ENCODE results near the gene TENT5C.

TENT5C gene

GRCh38 chr1:117627546-117628130, 21.8 kb downstream of the TENT5C start:
- TF ChIP-seq CTCF (IDR thresholded peaks at IDR 0.05; ENCODE audit: low read depth, low read length, poor library complexity, severe bottlenecking) (no peak), EZH2phosphoT487 (IDR thresholded peaks at IDR 0.05; ENCODE audit: borderline replicate concordance, low read length) (no peak)
- H3K9me3 ChIP-seq (ENCODE audit: control insufficient read depth, insufficient read depth, low read length): no peaks in the 10 kb centered on the region
- H3K4me1 ChIP-seq (ENCODE audit: control insufficient read depth, low read length): peaks cover 40% of the 10 kb centered on the region
- no peaks in the 10 kb centered on the region for H3K27me3 ChIP-seq (ENCODE audit: control insufficient read depth, low read length)
- H3K4me3 ChIP-seq (ENCODE audit: low read length): no peak overlapping the region
- H3K36me3 ChIP-seq (ENCODE audit: control insufficient read depth, low read length): no peaks in the 10 kb centered on the region
- peak overlapping the region; percentile 49 for H3K4me2 ChIP-seq (ENCODE audit: low read length)
- no peaks in the 10 kb centered on the region for H3K79me2 ChIP-seq (ENCODE audit: control insufficient read depth, low read length)
- H3K27ac ChIP-seq (ENCODE audit: low read depth, low read length): no peak overlapping the region
- H4K20me1 ChIP-seq (ENCODE audit: control insufficient read depth, insufficient read depth, low read depth, low read length): no peaks in the 10 kb centered on the region
- H3K9me2 ChIP-seq (replicated peaks; ENCODE audit: control insufficient read depth, low read length): no peaks in the 10 kb centered on the region
- no peaks in the 10 kb centered on the region for H3F3A ChIP-seq (ENCODE audit: control insufficient read depth, insufficient read depth)

- H4K20me1 ChIP-seq (ENCODE audit: control insufficient read depth, insufficient read depth, low read depth, low read length): no peaks in the 10 kb centered on the region
- H3F3A ChIP-seq (ENCODE audit: control insufficient read depth, insufficient read depth): no peaks in the 10 kb centered on the region
- H3K4me3 ChIP-seq (ENCODE audit: low read length): no peak overlapping the region
- no peaks in the 10 kb centered on the region for H3K9me3 ChIP-seq (ENCODE audit: control insufficient read depth, insufficient read depth, low read length)
- no peaks in the 10 kb centered on the region for H3K9me2 ChIP-seq (replicated peaks; ENCODE audit: control insufficient read depth, low read length)
- no peaks in the 10 kb centered on the region for H3K36me3 ChIP-seq (ENCODE audit: control insufficient read depth, low read length)
- TF ChIP-seq EZH2phosphoT487 (IDR thresholded peaks at IDR 0.05; ENCODE audit: borderline replicate concordance, low read length) (no peak), CTCF (IDR thresholded peaks at IDR 0.05; ENCODE audit: low read depth, low read length, poor library complexity, severe bottlenecking) (no peak)
- no peak overlapping the region for H3K27ac ChIP-seq (ENCODE audit: low read depth, low read length)
- peaks cover 47% of the 10 kb centered on the region for H3K4me1 ChIP-seq (ENCODE audit: control insufficient read depth, low read length)
- H3K79me2 ChIP-seq (ENCODE audit: control insufficient read depth, low read length): no peaks in the 10 kb centered on the region
- no peaks in the 10 kb centered on the region for H3K27me3 ChIP-seq (ENCODE audit: control insufficient read depth, low read length)
- peak overlapping the region; percentile 49 for H3K4me2 ChIP-seq (ENCODE audit: low read length)
These were observed 22.5 kb downstream of the TENT5C start for GRCh38 chr1:117628343-117628742.

GRCh38 chr1:117629625-117630422, 24.0 kb downstream of the TENT5C start:
- Histone ChIP-seq H3K4me2 (ENCODE audit: low read length) (no peak overlapping the region), H4K20me1 (ENCODE audit: control insufficient read depth, insufficient read depth, low read depth, low read length) (no peaks in the 10 kb centered on the region), H3K79me2 (ENCODE audit: control insufficient read depth, low read length) (no peaks in the 10 kb centered on the region), H3K9me3 (ENCODE audit: control insufficient read depth, insufficient read depth, low read length) (no peaks in the 10 kb centered on the region), H3K9me2 (replicated peaks; ENCODE audit: control insufficient read depth, low read length) (no peaks in the 10 kb centered on the region), H3K27me3 (ENCODE audit: control insufficient read depth, low read length) (no peaks in the 10 kb centered on the region), H3F3A (ENCODE audit: control insufficient read depth, insufficient read depth) (no peaks in the 10 kb centered on the region), H3K27ac (ENCODE audit: low read depth, low read length) (no peak overlapping the region), H3K36me3 (ENCODE audit: control insufficient read depth, low read length) (no peaks in the 10 kb centered on the region), H3K4me3 (ENCODE audit: low read length) (no peak overlapping the region), H3K4me1 (ENCODE audit: control insufficient read depth, low read length) (peaks cover 52% of the 10 kb centered on the region)
- TF ChIP-seq EZH2phosphoT487 (IDR thresholded peaks at IDR 0.05; ENCODE audit: borderline replicate concordance, low read length) (no peak), CTCF (IDR thresholded peaks at IDR 0.05; ENCODE audit: low read depth, low read length, poor library complexity, severe bottlenecking) (no peak)

Data from DOHH2 (cell line).